A549 (cell line): ENCODE data around the gene ASPSCR1.

Experiments used
- FOSB ChIP-seq: fragments of 250-450 bp; sonication (Bioruptor Pico); IDR thresholded peaks from 2 replicates; pipeline ENCODE4 v1.5.0; 2020; ENCODE audit warnings: mild to moderate bottlenecking, moderate library complexity
- KDM1A ChIP-seq: fragments of 200-600 bp; sonication (generic); IDR thresholded peaks from 2 replicates; pipeline ENCODE4 v1.6.1; 2016; ENCODE audit warnings: low read depth, mild to moderate bottlenecking
- MAX ChIP-seq: IDR thresholded peaks from 2 replicates; pipeline ENCODE4 v1.6.1; 2012
- POLR2A ChIP-seq: IDR thresholded peaks from 2 replicates; pipeline ENCODE4 v1.6.1; 2012; ENCODE audit warnings: mild to moderate bottlenecking, low read length
- TF ChIP-seq, protein P1 (sequence below): fragments of >200 bp; sonication (Bioruptor Twin); formaldehyde crosslinking; IDR thresholded peaks from 3 replicates; pipeline ENCODE4 v1.5.1; 2016

DNA sequence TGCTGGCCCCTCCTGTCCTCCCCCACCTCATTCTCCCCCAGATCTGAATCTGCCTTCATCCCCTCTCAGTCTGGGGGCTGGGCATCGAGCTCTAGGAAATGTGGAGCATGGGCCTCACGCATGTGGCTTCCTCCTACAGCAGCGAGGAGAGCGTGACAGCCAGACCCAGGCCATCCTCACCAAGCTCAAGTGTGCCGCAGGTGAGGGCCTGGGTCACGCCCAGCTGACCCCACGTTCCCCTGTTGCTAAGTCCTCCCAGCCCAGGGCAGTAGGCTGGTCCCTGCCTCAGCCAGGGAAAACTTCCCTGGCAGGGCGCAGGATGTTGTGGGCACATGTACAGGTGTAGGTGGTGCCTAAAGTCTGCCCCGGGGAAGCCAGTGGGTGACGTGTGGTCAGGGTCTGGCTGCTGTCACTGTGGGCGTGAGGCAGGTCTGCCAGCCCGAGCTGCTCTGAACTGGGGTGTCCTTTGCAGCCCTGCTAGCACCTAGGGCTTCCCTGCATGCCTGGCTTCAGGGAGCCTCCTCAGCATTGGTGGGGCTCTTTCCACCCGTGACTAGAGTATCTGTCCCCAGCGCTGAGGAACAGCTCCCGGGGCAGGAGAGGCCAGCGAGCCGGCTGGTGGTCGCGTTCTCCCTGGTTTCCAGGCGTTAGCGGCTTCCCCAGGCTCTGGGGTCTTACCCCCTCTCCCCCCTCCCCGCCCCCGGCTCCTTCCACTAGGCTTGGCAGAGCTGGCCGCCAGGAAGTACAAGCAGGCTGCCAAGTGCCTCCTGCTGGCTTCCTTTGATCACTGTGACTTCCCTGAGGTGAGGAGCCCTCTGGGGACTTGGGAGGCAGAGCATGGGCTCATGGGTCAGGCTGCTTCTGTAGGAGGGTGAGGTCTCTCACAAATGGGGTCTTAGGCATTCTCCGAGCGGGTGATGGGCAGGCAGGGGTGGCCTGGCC, 77.9 kb downstream of the ASPSCR1 start:
- TF ChIP-seq, protein P1, sequence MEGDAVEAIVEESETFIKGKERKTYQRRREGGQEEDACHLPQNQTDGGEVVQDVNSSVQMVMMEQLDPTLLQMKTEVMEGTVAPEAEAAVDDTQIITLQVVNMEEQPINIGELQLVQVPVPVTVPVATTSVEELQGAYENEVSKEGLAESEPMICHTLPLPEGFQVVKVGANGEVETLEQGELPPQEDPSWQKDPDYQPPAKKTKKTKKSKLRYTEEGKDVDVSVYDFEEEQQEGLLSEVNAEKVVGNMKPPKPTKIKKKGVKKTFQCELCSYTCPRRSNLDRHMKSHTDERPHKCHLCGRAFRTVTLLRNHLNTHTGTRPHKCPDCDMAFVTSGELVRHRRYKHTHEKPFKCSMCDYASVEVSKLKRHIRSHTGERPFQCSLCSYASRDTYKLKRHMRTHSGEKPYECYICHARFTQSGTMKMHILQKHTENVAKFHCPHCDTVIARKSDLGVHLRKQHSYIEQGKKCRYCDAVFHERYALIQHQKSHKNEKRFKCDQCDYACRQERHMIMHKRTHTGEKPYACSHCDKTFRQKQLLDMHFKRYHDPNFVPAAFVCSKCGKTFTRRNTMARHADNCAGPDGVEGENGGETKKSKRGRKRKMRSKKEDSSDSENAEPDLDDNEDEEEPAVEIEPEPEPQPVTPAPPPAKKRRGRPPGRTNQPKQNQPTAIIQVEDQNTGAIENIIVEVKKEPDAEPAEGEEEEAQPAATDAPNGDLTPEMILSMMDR: no peak
- TF ChIP-seq MAX: no peak
- TF ChIP-seq POLR2A: no peak
- no peak for TF ChIP-seq FOSB (CRISPR knock-in tag)
- no peak for TF ChIP-seq KDM1A
